Uterus (tissue), 4 donors: Measurements from ENCODE around the gene TUBB2A. TPM values are rescaled to one million over a fixed set of nuclear protein-coding genes. Genes with fewer than 3 reads are reported as not detected.
"Not testable (repeated sequence)": the region's sequence is repeated elsewhere in the genome, so short reads cannot be mapped to it uniquely, and the experiment has no call there.

Experiments
- DNase-seq, 2 donors: peaks; one replicate each; pipeline ENCODE4 v3.0.0-alpha.2; 2019 to 2020
- H3K27ac ChIP-seq, 2 donors: fragments of 200-600 bp; sonication (generic); 1 replicate in 1 of 2; 2 replicates in 1 of 2; pipeline ENCODE4 v1.5.1; 2016 to 2018
- H3K27me3 ChIP-seq, 2 donors: fragments of 200-600 bp; sonication (generic); one replicate each; pipeline ENCODE4 v1.5.1; 2018 to 2019; ENCODE audit warnings: control low read depth in 1 of 2
- H3K36me3 ChIP-seq, 2 donors: fragments of 200-600 bp; sonication (generic); one replicate each; pipeline ENCODE4 v1.5.1; 2019; ENCODE audit warnings: control low read depth in 1 of 2
- H3K4me1 ChIP-seq, 2 donors: fragments of 200-600 bp; sonication (generic); one replicate each; pipeline ENCODE4 v1.5.1; 2018 to 2019; ENCODE audit warnings: control low read depth in 1 of 2
- H3K4me3 ChIP-seq, 2 donors: fragments of 200-600 bp; sonication (generic); 1 replicate in 1 of 2; 2 replicates in 1 of 2; pipeline ENCODE4 v1.5.1; 2018 to 2019; ENCODE audit warnings: mild to moderate bottlenecking in 1 of 2
- H3K9me3 ChIP-seq, 2 donors: fragments of 200-600 bp; sonication (generic); one replicate each; pipeline ENCODE4 v1.5.1; 2019; ENCODE audit warnings: control low read depth in 1 of 2
- POLR2A ChIP-seq, 2 donors: fragments of 450-650 bp; IDR thresholded peaks; one replicate each; pipeline ENCODE4 v1.6.1; 2016; ENCODE audit warnings: antibody characterized with exemption in 2 of 2, mild to moderate bottlenecking in 1 of 2, moderate library complexity in 1 of 2
- intact Hi-C: fragments of 100-400 bp; cut with DNase I; formaldehyde crosslinking; loops from one replicate; pipeline ENCODE4 v1.15.1; 2023; ENCODE audit warnings: low total_unique reads
- total RNA-seq, 4 donors: library from RNA; depleted of rRNA in 3 of 4; stranded (reverse); fragments of >200 nt in 3 of 4; gene quantifications; one replicate each; pipeline versions ENCODE4 v1.1.0 to v1.2.4, GENCODE V29; 2014 to 2023
- TF ChIP-seq, protein P1 (sequence below), 4 experiments: fragments of 200-600 bp in 2 of 4; fragments of 450-650 bp in 2 of 4; sonication (generic) in 2 of 4; IDR thresholded peaks; one replicate each; pipeline ENCODE4 v1.5.1; 2016 to 2019; ENCODE audit warnings: antibody characterized with exemption in 4 of 4, mild to moderate bottlenecking in 2 of 4, moderate library complexity in 1 of 4
- donor health status: DM: yes; HTN: yes; CAD: no.

The TUBB2A gene
- total RNA-seq, 4 donors from 2014 or later = 21.5 to 100 (median 59.0) TPM

DNA sequence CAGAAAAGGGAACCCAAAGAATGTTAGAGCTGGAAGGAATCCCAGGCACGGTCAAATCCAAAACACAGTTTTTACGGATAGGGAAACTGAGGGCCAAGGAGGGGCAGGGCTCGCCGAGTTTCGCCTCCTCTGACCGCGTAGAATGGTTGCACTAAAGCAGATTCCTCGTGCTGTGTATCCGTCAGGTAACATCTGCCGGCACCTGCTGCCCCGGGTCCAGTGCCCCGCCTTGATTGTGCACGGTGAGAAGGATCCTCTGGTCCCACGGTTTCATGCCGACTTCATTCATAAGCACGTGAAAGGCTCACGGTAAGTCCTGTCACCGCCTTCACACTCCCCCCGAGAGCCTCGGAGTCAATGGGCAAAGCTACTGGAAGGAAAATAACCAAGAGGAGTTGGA, 17.1 kb downstream of the TUBB2A start:
- Histone ChIP-seq H3K9me3 (no peaks in the 10 kb centered on the region), H3K27ac (no peak overlapping the region), H3K4me3 (no peak overlapping the region), H3K36me3 (no peaks in the 10 kb centered on the region), H3K27me3 (no peaks in the 10 kb centered on the region), H3K4me1 (no peaks in the 10 kb centered on the region)
- TF ChIP-seq, protein P1, sequence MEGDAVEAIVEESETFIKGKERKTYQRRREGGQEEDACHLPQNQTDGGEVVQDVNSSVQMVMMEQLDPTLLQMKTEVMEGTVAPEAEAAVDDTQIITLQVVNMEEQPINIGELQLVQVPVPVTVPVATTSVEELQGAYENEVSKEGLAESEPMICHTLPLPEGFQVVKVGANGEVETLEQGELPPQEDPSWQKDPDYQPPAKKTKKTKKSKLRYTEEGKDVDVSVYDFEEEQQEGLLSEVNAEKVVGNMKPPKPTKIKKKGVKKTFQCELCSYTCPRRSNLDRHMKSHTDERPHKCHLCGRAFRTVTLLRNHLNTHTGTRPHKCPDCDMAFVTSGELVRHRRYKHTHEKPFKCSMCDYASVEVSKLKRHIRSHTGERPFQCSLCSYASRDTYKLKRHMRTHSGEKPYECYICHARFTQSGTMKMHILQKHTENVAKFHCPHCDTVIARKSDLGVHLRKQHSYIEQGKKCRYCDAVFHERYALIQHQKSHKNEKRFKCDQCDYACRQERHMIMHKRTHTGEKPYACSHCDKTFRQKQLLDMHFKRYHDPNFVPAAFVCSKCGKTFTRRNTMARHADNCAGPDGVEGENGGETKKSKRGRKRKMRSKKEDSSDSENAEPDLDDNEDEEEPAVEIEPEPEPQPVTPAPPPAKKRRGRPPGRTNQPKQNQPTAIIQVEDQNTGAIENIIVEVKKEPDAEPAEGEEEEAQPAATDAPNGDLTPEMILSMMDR (IDR thresholded peaks at IDR 0.05) = no peak
- no peak for TF ChIP-seq POLR2A (IDR thresholded peaks at IDR 0.05)
- no peak for DNase-seq
- intact Hi-C loops = no loop called here

DNA sequence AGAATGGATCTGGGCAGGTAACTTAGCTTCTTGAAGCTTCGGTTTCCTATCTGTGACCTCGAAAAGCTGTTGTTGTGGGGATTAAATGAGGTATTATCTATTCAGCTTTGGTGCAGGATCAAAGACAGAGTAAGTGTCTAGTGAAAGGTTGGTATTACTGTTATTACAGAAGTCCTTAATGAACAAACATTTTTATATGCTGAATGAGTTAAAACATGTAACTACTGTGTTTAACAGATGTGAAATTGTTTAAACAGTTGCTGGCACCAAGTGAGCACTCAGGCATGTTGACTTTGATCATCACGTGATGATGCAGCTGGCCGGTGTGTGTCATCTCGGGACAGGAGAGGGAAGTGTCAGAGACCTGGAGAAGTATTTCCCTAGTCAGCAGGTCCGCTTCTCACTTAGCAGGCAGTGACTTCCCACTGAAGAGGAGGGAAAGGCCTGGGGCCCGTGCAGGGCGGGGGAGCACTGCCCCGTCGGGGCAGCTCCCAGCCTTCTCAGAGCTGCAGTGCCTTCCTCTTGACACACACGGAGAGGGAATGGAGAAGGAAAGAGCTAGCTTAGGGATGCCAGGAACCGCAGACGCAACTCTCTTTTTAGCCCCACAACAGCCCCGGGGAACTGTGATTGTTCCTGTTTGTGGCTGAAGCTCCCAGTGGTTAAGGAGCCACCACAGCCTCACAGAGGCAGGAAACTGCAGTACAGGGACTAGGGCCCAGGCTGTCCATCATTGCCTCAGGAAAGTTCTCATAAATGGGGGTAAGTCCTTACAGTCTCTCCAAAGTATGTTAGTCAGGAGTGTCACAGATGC, 18.0 kb downstream of the TUBB2A start:
- no peaks in the 10 kb centered on the region for H3K27me3 ChIP-seq
- no peak overlapping the region for H3K27ac ChIP-seq
- intact Hi-C loops = no loop called here
- TF ChIP-seq, protein P1 (IDR thresholded peaks at IDR 0.05) = no peak
- TF ChIP-seq POLR2A (IDR thresholded peaks at IDR 0.05) = no peak
- no peak overlapping the region for H3K4me3 ChIP-seq
- DNase-seq = peak; percentile 39 to 40
- H3K4me1 ChIP-seq = no peaks in the 10 kb centered on the region
- H3K9me3 ChIP-seq = no peaks in the 10 kb centered on the region
- H3K36me3 ChIP-seq = no peaks in the 10 kb centered on the region

DNA sequence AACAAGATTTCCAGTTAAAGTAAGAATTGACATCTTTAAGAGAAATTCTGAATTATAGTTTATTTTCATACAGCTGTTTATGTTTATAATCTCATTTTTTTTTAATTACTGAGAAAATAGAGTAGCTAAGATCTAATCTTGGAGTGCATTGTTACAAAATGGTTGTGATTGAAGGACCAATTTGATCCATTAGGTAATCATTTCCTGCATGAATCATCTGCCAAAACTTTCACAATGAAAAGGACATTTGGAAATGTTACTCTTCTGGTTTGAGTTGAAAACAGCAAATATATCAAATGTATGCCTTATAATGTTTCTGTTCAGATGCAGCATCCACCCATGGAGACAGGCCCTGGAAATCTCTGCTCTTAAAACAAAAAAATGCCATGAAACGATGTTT, 19.0 kb downstream of the TUBB2A start:
- no peaks in the 10 kb centered on the region for H3K36me3 ChIP-seq
- intact Hi-C loops = no loop called here
- no peaks in the 10 kb centered on the region for H3K4me1 ChIP-seq
- DNase-seq = no peak
- H3K27me3 ChIP-seq = no peaks in the 10 kb centered on the region
- no peak overlapping the region for H3K4me3 ChIP-seq
- no peak overlapping the region for H3K27ac ChIP-seq
- TF ChIP-seq, protein P1 (IDR thresholded peaks at IDR 0.05) = no peak
- TF ChIP-seq POLR2A (IDR thresholded peaks at IDR 0.05) = no peak
- no peaks in the 10 kb centered on the region for H3K9me3 ChIP-seq

DNA sequence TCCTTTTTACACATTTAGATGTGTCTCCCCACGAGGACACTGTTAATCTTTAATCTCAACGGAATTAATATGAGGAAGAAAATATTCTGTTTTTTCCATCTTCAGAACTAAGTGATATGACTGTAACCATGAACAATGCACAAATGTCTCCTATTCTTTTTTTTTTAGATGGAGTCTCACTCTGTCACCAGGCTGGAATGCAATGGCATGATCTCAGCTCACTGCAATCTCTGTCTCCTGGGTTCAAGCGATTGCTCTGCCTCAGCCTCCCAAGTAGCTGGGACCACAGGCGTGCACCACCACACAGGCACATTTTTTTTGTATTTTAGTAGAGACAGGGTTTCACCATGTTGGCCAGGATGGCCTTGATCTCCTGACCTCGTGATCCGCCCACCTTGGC, 19.5 kb downstream of the TUBB2A start:
- H3K4me1 ChIP-seq, DNase-seq, H3K27me3 ChIP-seq, H3K27ac ChIP-seq, H3K9me3 ChIP-seq, intact Hi-C loops, H3K4me3 ChIP-seq, H3K36me3 ChIP-seq: not testable (repeated sequence)

DNA sequence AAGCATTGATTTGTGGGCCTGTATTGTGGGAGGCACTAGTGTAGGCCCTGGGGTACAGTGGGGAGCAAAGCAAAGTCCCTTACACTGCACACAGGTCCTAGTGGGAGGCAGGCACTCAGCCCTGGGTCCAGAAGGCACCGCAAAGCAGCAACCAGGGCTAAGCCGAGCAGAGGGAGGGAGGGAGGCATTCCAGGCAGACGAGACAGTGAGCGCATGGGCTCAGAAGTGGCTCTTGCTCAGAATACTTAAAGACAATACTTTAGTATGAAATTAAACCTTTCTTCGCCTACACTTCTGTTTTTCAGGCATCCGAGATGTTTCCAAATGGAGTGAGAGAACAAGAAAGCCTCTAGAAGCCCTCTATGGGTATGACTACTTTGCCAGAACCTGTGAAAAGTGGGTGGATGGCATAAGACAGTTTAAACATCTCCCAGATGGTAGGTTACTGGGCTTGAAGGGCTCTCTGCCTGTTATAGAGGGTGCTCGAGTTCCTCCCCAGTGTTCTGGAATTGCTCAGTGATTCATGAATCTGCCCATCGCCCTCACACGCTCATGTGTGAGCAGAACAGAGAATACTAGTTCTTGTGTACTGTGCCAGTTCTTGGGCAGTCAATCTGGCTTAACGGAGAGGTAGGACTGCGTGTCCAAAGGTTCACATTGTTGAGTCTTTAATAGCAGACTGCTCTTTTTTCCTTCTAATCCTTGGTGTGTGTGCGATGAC, 20.1 kb downstream of the TUBB2A start:
- intact Hi-C loops = no loop called here
- Histone ChIP-seq H3K9me3 (no peaks in the 10 kb centered on the region), H3K4me3 (no peak overlapping the region), H3K4me1 (no peaks in the 10 kb centered on the region), H3K27me3 (no peaks in the 10 kb centered on the region), H3K27ac (no peak overlapping the region), H3K36me3 (no peaks in the 10 kb centered on the region)
- no peak for DNase-seq
- TF ChIP-seq, protein P1 (IDR thresholded peaks at IDR 0.05) = no peak
- no peak for TF ChIP-seq POLR2A (IDR thresholded peaks at IDR 0.05)
